H1 (cell line): ENCODE results near the gene HSD3B1. TPM values are rescaled to one million over a fixed set of nuclear protein-coding genes. Genes with fewer than 3 reads are reported as not detected.
A peak's percentile ranks its signal among the peaks of the same experiment; 100 is the strongest.

Source experiments
- CTCF ChIA-PET: fragments of 300-600 bp; sonication (Branson Sonifier 250); formaldehyde crosslinking; loops from one replicate; lab custom pipeline; 2021; ENCODE audit not compliant: partially characterized antibody; lab: Charles Lee
- POLR2A ChIA-PET: fragments of 300-600 bp; sonication (Branson Sonifier 250); formaldehyde crosslinking; loops from one replicate; lab custom pipeline; 2021; ENCODE audit warnings: inconsistent platforms; ENCODE audit not compliant: partially characterized antibody; lab: Charles Lee
- DNase-seq, 2 experiments: peaks; one replicate each; pipeline versions ENCODE4 v3.0.0 to v3.0.0-alpha.2; 2010 to 2022; ENCODE audit warnings: low spot score in 2 of 2, low read depth in 1 of 2, mixed read lengths in 1 of 2
- FAIRE-seq: peaks from 2 replicates; lab custom pipeline; 2011; peaks lifted over from hg19 to GRCh38; lab: Jason Lieb, UNC
- H2AFZ ChIP-seq: 2 replicates; pipeline ENCODE4 v1.8.1; 2012; ENCODE audit warnings: low read length, inconsistent platforms
- H2AK5ac ChIP-seq: 2 replicates; pipeline ENCODE4 v1.6.1; 2013; ENCODE audit warnings: low read depth, low read length
- H2BK120ac ChIP-seq: replicated peaks from 2 replicates; pipeline ENCODE3; 2013; ENCODE audit warnings: low read depth, low read length, inconsistent platforms
- H2BK12ac ChIP-seq: 2 replicates; pipeline ENCODE4 v1.6.1; 2013; ENCODE audit warnings: low read depth, low read length
- H2BK15ac ChIP-seq: 2 replicates; pipeline ENCODE4 v1.6.1; 2013; ENCODE audit warnings: low read length
- H2BK20ac ChIP-seq: 2 replicates; pipeline ENCODE4 v1.6.1; 2013; ENCODE audit warnings: low read length
- H2BK5ac ChIP-seq: 2 replicates; pipeline ENCODE4 v1.6.1; 2013; ENCODE audit warnings: low read depth, low read length
- H3K14ac ChIP-seq: 2 replicates; pipeline ENCODE4 v1.6.1; 2013; ENCODE audit warnings: inconsistent platforms; ENCODE audit not compliant: insufficient read length
- H3K18ac ChIP-seq: 2 replicates; pipeline ENCODE4 v1.6.1; 2013; ENCODE audit warnings: low read length; ENCODE audit errors: extremely low read depth
- H3K23ac ChIP-seq: 2 replicates; pipeline ENCODE4 v1.6.1; 2013; ENCODE audit warnings: inconsistent platforms; ENCODE audit not compliant: insufficient read length
- H3K23me2 ChIP-seq: 2 replicates; pipeline ENCODE4 v1.6.1; 2013; ENCODE audit warnings: low read depth, low read length
- H3K27ac ChIP-seq: 2 replicates; pipeline ENCODE4 v1.6.1; 2011; ENCODE audit warnings: low read depth, low read length, inconsistent platforms
- H3K27me3 ChIP-seq, 4 experiments: replicated peaks in 1 of 4; 1 replicate in 1 of 4; 2 replicates in 3 of 4; pipeline versions ENCODE4 v1.6.1 to v1.8.1; 2011 to 2013; ENCODE audit warnings: low read length in 3 of 4, mild to moderate bottlenecking in 3 of 4, inconsistent platforms in 2 of 4, mixed read lengths in 2 of 4, moderate library complexity in 1 of 4; ENCODE audit not compliant: control insufficient read depth in 3 of 4, insufficient read depth in 3 of 4; ENCODE audit errors: extremely low read depth in 1 of 4
- H3K36me3 ChIP-seq, 4 experiments: 2 replicates each; pipeline versions ENCODE4 v1.6.1 to v1.8.1; 2011 to 2013; ENCODE audit warnings: mild to moderate bottlenecking in 4 of 4, low read length in 3 of 4, moderate library complexity in 2 of 4, control low read depth in 1 of 4, inconsistent platforms in 1 of 4; ENCODE audit not compliant: insufficient read depth in 4 of 4, control insufficient read depth in 2 of 4
- H3K4ac ChIP-seq: replicated peaks from 2 replicates; pipeline ENCODE3; 2013; ENCODE audit warnings: low read length, low read depth, mixed read lengths, inconsistent platforms; ENCODE audit not compliant: insufficient read length
- H3K4me1 ChIP-seq, 4 experiments: replicated peaks in 1 of 4; 1 replicate in 1 of 4; 2 replicates in 3 of 4; pipeline versions ENCODE4 v1.6.1 to v1.8.1; 2011 to 2013; ENCODE audit warnings: low read length in 3 of 4, inconsistent platforms in 2 of 4, mixed read lengths in 1 of 4; ENCODE audit not compliant: insufficient read depth in 4 of 4, control insufficient read depth in 3 of 4
- H3K4me2 ChIP-seq, 2 experiments: 2 replicates each; pipeline versions ENCODE4 v1.6.1 to v1.8.1; 2011 to 2013; ENCODE audit warnings: low read depth in 2 of 2, low read length in 2 of 2, control low read depth in 1 of 2, inconsistent platforms in 1 of 2, mild to moderate bottlenecking in 1 of 2; ENCODE audit not compliant: insufficient read depth in 1 of 2
- H3K4me3 ChIP-seq, 4 experiments: fragments of 200-600, 300-600 bp in 1 of 4; sonication (generic), shearing (Covaris generic), sonication (Bioruptor Twin) in 1 of 4; 2 replicates each; pipeline versions ENCODE4 v1.5.1 to v1.8.1; 2011 to 2016; ENCODE audit warnings: low read length in 4 of 4, low read depth in 3 of 4, control low read depth in 2 of 4, inconsistent platforms in 2 of 4, mild to moderate bottlenecking in 2 of 4, mixed read lengths in 1 of 4, moderate library complexity in 1 of 4; ENCODE audit not compliant: insufficient read depth in 2 of 4; ENCODE audit errors: extremely low read depth in 1 of 4
- H3K56ac ChIP-seq: replicated peaks from 2 replicates; pipeline ENCODE3; 2013; ENCODE audit warnings: low read depth, mild to moderate bottlenecking, mixed read lengths, low read length, inconsistent platforms; ENCODE audit not compliant: insufficient read length
- H3K79me1 ChIP-seq: 2 replicates; pipeline ENCODE4 v1.6.1; 2013; ENCODE audit warnings: low read depth, low read length, control low read depth
- H3K79me2 ChIP-seq, 2 experiments: 2 replicates each; pipeline versions ENCODE4 v1.6.1 to v1.8.1; 2012 to 2013; ENCODE audit warnings: low read length in 2 of 2, mild to moderate bottlenecking in 2 of 2, inconsistent platforms in 1 of 2; ENCODE audit not compliant: insufficient read depth in 2 of 2, control insufficient read depth in 1 of 2
- H3K9ac ChIP-seq, 4 experiments: replicated peaks in 1 of 4; 1 replicate in 1 of 4; 2 replicates in 3 of 4; pipeline versions ENCODE4 v1.6.1 to v1.8.1; 2011 to 2013; ENCODE audit warnings: low read depth in 3 of 4, low read length in 3 of 4, control low read depth in 2 of 4, mild to moderate bottlenecking in 2 of 4, moderate library complexity in 2 of 4, inconsistent platforms in 1 of 4; ENCODE audit errors: extremely low read depth in 1 of 4
- H3K9me3 ChIP-seq, 2 experiments: 2 replicates each; pipeline versions ENCODE4 v1.6.1 to v1.8.1; 2012 to 2013; ENCODE audit warnings: mild to moderate bottlenecking in 2 of 2, moderate library complexity in 2 of 2, control low read depth in 1 of 2, inconsistent platforms in 1 of 2, low read depth in 1 of 2, low read length in 1 of 2, mixed read lengths in 1 of 2; ENCODE audit not compliant: insufficient read depth in 2 of 2
- H4K20me1 ChIP-seq, 2 experiments: replicated peaks in 1 of 2; 2 replicates each; pipeline versions ENCODE3 to v1.8.1; 2011 to 2013; ENCODE audit warnings: inconsistent platforms in 2 of 2, low read length in 2 of 2, mild to moderate bottlenecking in 1 of 2; ENCODE audit not compliant: insufficient read depth in 2 of 2, control insufficient read depth in 1 of 2
- H4K5ac ChIP-seq: 2 replicates; pipeline ENCODE4 v1.6.1; 2013; ENCODE audit warnings: low read length, low read depth, mixed read lengths, inconsistent platforms; ENCODE audit not compliant: insufficient read length
- H4K8ac ChIP-seq: 2 replicates; pipeline ENCODE4 v1.8.0; 2013; ENCODE audit warnings: mild to moderate bottlenecking, moderate library complexity, low read length, inconsistent platforms; ENCODE audit not compliant: insufficient read depth; ENCODE audit errors: extremely low read depth
- H4K91ac ChIP-seq: replicated peaks from 2 replicates; pipeline ENCODE3; 2013; ENCODE audit warnings: low read length, mixed read lengths, inconsistent platforms; ENCODE audit not compliant: insufficient read length
- CBX5 ChIP-seq: fragments of 300-800, 300-1000 bp; sonication (generic); IDR thresholded peaks from 2 replicates; pipeline ENCODE4 v1.7.1; 2016; ENCODE audit warnings: antibody characterized with exemption, low read length, low read depth
- CREB1 ChIP-seq: IDR thresholded peaks from 2 replicates; pipeline ENCODE4 v1.6.1; 2012; ENCODE audit warnings: inconsistent platforms
- CTCF ChIP-seq, 3 experiments: IDR thresholded peaks; 1 replicate in 2 of 3; 2 replicates in 1 of 3; pipeline versions ENCODE4 v1.5.1 to v1.6.1; 2011; ENCODE audit warnings: low read length in 3 of 3, mild to moderate bottlenecking in 3 of 3, inconsistent platforms in 2 of 3, low read depth in 1 of 3, moderate library complexity in 1 of 3; ENCODE audit not compliant: insufficient read depth in 1 of 3; ENCODE audit errors: control extremely low read depth in 1 of 3
- FOSL1 ChIP-seq: IDR thresholded peaks from 2 replicates; pipeline ENCODE4 v1.6.1; 2011; ENCODE audit warnings: mild to moderate bottlenecking, low read depth, low read length, moderate library complexity; ENCODE audit not compliant: insufficient read depth
- HDAC2 ChIP-seq, 2 experiments: fragments of 300-600 bp in 1 of 2; sonication (generic) in 1 of 2; IDR thresholded peaks; 2 replicates each; pipeline ENCODE4 v1.6.1; 2011 to 2012; ENCODE audit warnings: low read depth in 2 of 2, low read length in 2 of 2, mild to moderate bottlenecking in 2 of 2, moderate library complexity in 2 of 2, borderline replicate concordance in 1 of 2, inconsistent platforms in 1 of 2
- POU5F1 ChIP-seq: IDR thresholded peaks from 2 replicates; pipeline ENCODE4 v1.6.1; 2011; ENCODE audit warnings: low read depth, mild to moderate bottlenecking, low read length, moderate library complexity
- RAD21 ChIP-seq, 2 experiments: IDR thresholded peaks in 1 of 2; conservative IDR thresholded peaks in 1 of 2; 2 replicates each; pipeline ENCODE4 v1.6.1; 2011; ENCODE audit warnings: low read depth in 2 of 2, low read length in 2 of 2, improper control_type of control experiment in 1 of 2, inconsistent platforms in 1 of 2, mild to moderate bottlenecking in 1 of 2, moderate library complexity in 1 of 2
- RBBP5 ChIP-seq: IDR thresholded peaks from 2 replicates; pipeline ENCODE4 v1.7.1; 2012; ENCODE audit warnings: low read depth, mild to moderate bottlenecking, inconsistent platforms, low read length, moderate library complexity, borderline replicate concordance
- SAP30 ChIP-seq: fragments of 300-600 bp; sonication (generic); IDR thresholded peaks from 2 replicates; pipeline ENCODE4 v1.7.1; 2012; ENCODE audit warnings: low read length, moderate library complexity, mild to moderate bottlenecking, inconsistent platforms; ENCODE audit not compliant: insufficient read depth, insufficient replicate concordance
- WGBS, 2 experiments: shearing (Covaris generic) in 1 of 2; methylation state at CpG; one replicate each; pipeline versions ENCODE4 v1.1.6 to v1.1.7; 2013 to 2015; ENCODE audit warnings: low lambda C conversion rate in 2 of 2, mixed read lengths in 2 of 2, inconsistent platforms in 1 of 2, low coverage in 1 of 2, missing lambda C conversion rate in 1 of 2; ENCODE audit not compliant: insufficient replicate concordance in 2 of 2, insufficient coverage in 1 of 2, insufficient read length in 1 of 2; ENCODE audit errors: extremely low coverage in 1 of 2, missing lambda C conversion rate in 1 of 2; 5-methylcytosine and 5-hydroxymethylcytosine counted together
- polyA plus RNA-seq, 7 experiments: library from polyadenylated mRNA; depleted of rRNA in 3 of 7; stranded (reverse) in 5 of 7; unstranded in 2 of 7; fragments of >200 nt in 5 of 7; fragments of 200-250 nt in 2 of 7; gene quantifications; 1 replicate in 5 of 7; 2 replicates in 1 of 7; 4 replicates in 1 of 7; pipeline versions ENCODE4 v1.2.1 to v1.2.3, GENCODE V29; 2011 to 2013; ENCODE audit warnings: missing spikeins in 2 of 7, mixed read lengths in 2 of 7
- total RNA-seq: library from RNA; stranded (reverse); fragmentation: NEBNext Ultra II Directional; extraction: Animal tissue kit (Norgen Biotek cat#: 25700); gene quantifications from 2 replicates; pipeline ENCODE4 v1.2.1, GENCODE V29; 2021

HSD3B1 gene
- total and polyA plus RNA-seq, 2 of the 8 experiments (the other 6 are each of a cell fraction or from before 2014, with no cell fraction given) = not detected

- WGBS, 2 experiments = 37% methylated on average over 9 of the region's 9 CpGs; no CpG with 5 or more reads in 1 of the 2 experiments
- FAIRE-seq (peak; percentile 93), DNase-seq (peak; percentile 46 to 85)
- Histone ChIP-seq H2BK120ac (no peak overlapping the region), H3K4me1 (peaks cover 0 to 3% (median 3%) of the 10 kb centered on the region in 4 experiments; a peak in 4 of 7 replicates), H2BK15ac (no peak overlapping the region), H3K9me3 (no peaks in the 10 kb centered on the region), H4K8ac (no peak overlapping the region), H2AFZ (peak overlapping the region; percentile 92), H4K91ac (no peak overlapping the region), H3K4me2 (peak overlapping the region in 1 of 2 experiments; percentile 23; a peak in 1 of 4 replicates), H2BK20ac (no peak overlapping the region), H2BK5ac (no peak overlapping the region), H3K18ac (peak overlapping the region; percentile 21; the same call in 1 of the 2 replicates), H3K23ac (no peak overlapping the region), H3K27ac (no peak overlapping the region), H2BK12ac (no peak overlapping the region), H3K9ac (no peak overlapping the region), H3K79me1 (no peaks in the 10 kb centered on the region), H4K20me1 (no peaks in the 10 kb centered on the region), H3K4ac (no peak overlapping the region), H3K56ac (no peak overlapping the region), H3K79me2 (no peaks in the 10 kb centered on the region), H2AK5ac (no peak overlapping the region), H3K4me3 (no peak overlapping the region), H3K36me3 (no peaks in the 10 kb centered on the region), H3K27me3 (peaks cover 0 to 2% (median 0%) of the 10 kb centered on the region in 4 experiments; a peak in 1 of 7 replicates), H3K23me2 (peaks cover 3% of the 10 kb centered on the region; the same call in 1 of the 2 replicates), H3K14ac (no peak overlapping the region), H4K5ac (no peak overlapping the region)
- POLR2A ChIA-PET = no interaction called here
- CTCF ChIA-PET = interaction anchor here (0.6 to 2.7 kb wide), 36 partner anchors 9 to 481 kb away, joined by 3 to 23 read pairs (median 4); no protein-coding TSS in a partner anchor
- TF ChIP-seq POU5F1 = no peak
- TF ChIP-seq SAP30 = no peak
- peak; percentile 89 to 92 for TF ChIP-seq RAD21 (IDR thresholded peaks at IDR 0.05 in 1 of 2, conservative IDR thresholded peaks at IDR 0.05 in 1 of 2; ENCODE audit: low read depth in 2 of 2, low read length in 2 of 2)
- TF ChIP-seq FOSL1 = no peak
- TF ChIP-seq CREB1 = 0 out of 2 replicates have a peak, but pooled peaks have one; percentile 20
- TF ChIP-seq RBBP5 = no peak
- TF ChIP-seq CTCF (IDR thresholded peaks at IDR 0.05; ENCODE audit: control extremely low read depth in 1 of 3, insufficient read depth in 1 of 3, low read depth in 1 of 3, low read length in 3 of 3) = peak; percentile 86 to 96 (median 93)
- TF ChIP-seq HDAC2 (IDR thresholded peaks at IDR 0.05; ENCODE audit: borderline replicate concordance in 1 of 2, low read depth in 2 of 2, low read length in 2 of 2) = 0 out of 4 replicates have a peak, but pooled peaks of 1 of the 2 experiments have one; percentile 70
- no peak for TF ChIP-seq CBX5
Observed at GRCh38 chr1:119475866-119476439, 31.1 kb upstream of the HSD3B1 start.
